Smooth muscle cell (in vitro differentiated cells): ENCODE results near the gene NKD2. TPM values are rescaled to one million over a fixed set of nuclear protein-coding genes. Genes with fewer than 3 reads are reported as not detected.
A peak's percentile ranks its signal among the peaks of the same experiment; 100 is the strongest.

ENCODE experiments used
- DNase-seq: peaks from one replicate; lab custom pipeline; 2025; ENCODE audit not compliant: unreplicated experiment; lab: John Stamatoyannopoulos, UW
- H2AFZ ChIP-seq: fragments of 200-600 bp; sonication (generic); 2 replicates; pipeline ENCODE4 v1.6.0; 2016; ENCODE audit warnings: antibody characterized with exemption, low read depth, mild to moderate bottlenecking
- H3F3A ChIP-seq: fragments of 200-600 bp; sonication (generic); 2 replicates; pipeline ENCODE4 v1.6.0; 2017; ENCODE audit warnings: antibody characterized with exemption, low read depth
- H3K27ac ChIP-seq: fragments of 200-600 bp; sonication (generic); 2 replicates; pipeline ENCODE4 v1.5.1; 2016; ENCODE audit warnings: low read depth, mild to moderate bottlenecking
- H3K27me3 ChIP-seq: fragments of 200-600 bp; sonication (generic); 2 replicates; pipeline ENCODE4 v1.6.1; 2016; ENCODE audit warnings: low read depth, mild to moderate bottlenecking
- H3K36me3 ChIP-seq: fragments of 200-600 bp; sonication (generic); 2 replicates; pipeline ENCODE4 v1.5.1; 2016; ENCODE audit warnings: low read depth
- H3K4me1 ChIP-seq: fragments of 200-600 bp; sonication (generic); 2 replicates; pipeline ENCODE4 v1.5.1; 2016; ENCODE audit warnings: low read depth
- H3K4me2 ChIP-seq: fragments of 200-600 bp; sonication (generic); 2 replicates; pipeline ENCODE4 v1.6.0; 2016; ENCODE audit warnings: mild to moderate bottlenecking
- H3K4me3 ChIP-seq: fragments of 200-600 bp; sonication (generic); 2 replicates; pipeline ENCODE4 v1.5.1; 2016; ENCODE audit warnings: mild to moderate bottlenecking
- H3K79me2 ChIP-seq: fragments of 200-600 bp; sonication (generic); 2 replicates; pipeline ENCODE4 v1.6.0; 2016; ENCODE audit warnings: low read depth, mild to moderate bottlenecking
- H3K9ac ChIP-seq: fragments of 200-600 bp; sonication (generic); 2 replicates; pipeline ENCODE4 v1.6.0; 2016; ENCODE audit warnings: low read depth
- H3K9me3 ChIP-seq: fragments of 200-600 bp; sonication (generic); replicated peaks from 2 replicates; pipeline ENCODE4 v1.5.1; 2016; ENCODE audit warnings: low read depth
- H4K20me1 ChIP-seq: fragments of 200-600 bp; sonication (generic); 2 replicates; pipeline ENCODE4 v1.6.0; 2016; ENCODE audit warnings: low read depth
- WGBS: methylation state at CpG from one replicate; pipeline ENCODE4 v1.1.7; 2016; ENCODE audit warnings: low lambda C conversion rate; 5-methylcytosine and 5-hydroxymethylcytosine counted together
- polyA plus RNA-seq: library from polyadenylated mRNA; unstranded; fragments of >200 nt; fragmentation: Nextera tagmentation; extraction: Ambion mirVana; gene quantifications from 2 replicates; pipeline ENCODE4 v1.2.1, GENCODE V29; 2016
- total RNA-seq: library from RNA; depleted of rRNA; stranded (reverse); fragments of >200 nt; gene quantifications from 2 replicates; pipeline ENCODE4 v1.2.3, GENCODE V29; 2014
- TF ChIP-seq, protein P1 (sequence below): fragments of 200-600 bp; sonication (generic); IDR thresholded peaks from 2 replicates; pipeline ENCODE4 v1.5.1; 2017; ENCODE audit warnings: borderline replicate concordance, mild to moderate bottlenecking, antibody characterized with exemption; ENCODE audit not compliant: insufficient read depth, poor library complexity, severe bottlenecking

The NKD2 gene
- total and polyA plus RNA-seq, 2 experiments from 2014 or later: 32.5 to 122 TPM

DNA sequence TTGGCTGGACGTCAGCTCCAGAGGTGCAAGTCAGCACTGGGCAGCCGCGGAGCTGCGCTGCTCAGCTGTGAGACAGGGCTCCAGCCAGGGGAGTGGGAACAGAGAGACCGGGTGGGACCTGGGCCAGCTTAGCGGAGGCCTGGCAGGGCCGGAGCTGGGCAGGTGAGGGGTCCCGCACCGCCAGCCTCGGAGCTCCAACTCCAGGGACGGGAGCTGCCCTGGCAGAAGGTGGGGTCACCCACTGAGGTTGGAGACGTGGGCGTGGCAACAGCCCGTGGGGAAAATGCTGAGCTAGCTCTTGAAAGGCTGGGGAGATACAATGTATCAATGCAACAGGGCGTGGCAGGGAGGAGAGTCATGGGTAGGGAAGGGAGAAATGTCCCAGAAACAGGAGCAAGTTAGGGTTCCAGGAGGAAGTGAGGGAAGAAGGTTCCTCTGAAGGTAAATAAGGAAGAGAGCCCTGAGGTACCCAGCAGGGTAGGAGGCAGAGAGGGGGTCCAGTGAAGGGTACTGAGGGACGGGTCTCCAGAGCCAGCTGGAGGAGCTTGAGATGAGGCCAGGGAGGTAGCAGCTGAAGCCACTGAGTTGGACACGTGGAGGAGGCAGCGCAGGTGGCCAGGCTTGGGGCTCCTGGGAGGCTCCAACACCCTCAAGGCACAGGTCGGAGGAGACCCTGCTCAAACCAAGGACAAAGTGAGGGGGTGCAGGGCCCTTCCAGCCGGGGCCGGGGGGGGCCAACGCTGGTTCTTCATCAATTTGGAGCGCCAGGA, 736 bp upstream of the NKD2 start:
- no peak overlapping the region for H3K9ac ChIP-seq
- no peaks in the 10 kb centered on the region for H3K36me3 ChIP-seq
- peaks cover 5% of the 10 kb centered on the region for H3K27me3 ChIP-seq
- no peaks in the 10 kb centered on the region for H3K9me3 ChIP-seq
- H2AFZ ChIP-seq: no peak overlapping the region
- peaks cover 4% of the 10 kb centered on the region for H3K4me1 ChIP-seq
- H3K4me3 ChIP-seq: no peak overlapping the region
- TF ChIP-seq, protein P1, sequence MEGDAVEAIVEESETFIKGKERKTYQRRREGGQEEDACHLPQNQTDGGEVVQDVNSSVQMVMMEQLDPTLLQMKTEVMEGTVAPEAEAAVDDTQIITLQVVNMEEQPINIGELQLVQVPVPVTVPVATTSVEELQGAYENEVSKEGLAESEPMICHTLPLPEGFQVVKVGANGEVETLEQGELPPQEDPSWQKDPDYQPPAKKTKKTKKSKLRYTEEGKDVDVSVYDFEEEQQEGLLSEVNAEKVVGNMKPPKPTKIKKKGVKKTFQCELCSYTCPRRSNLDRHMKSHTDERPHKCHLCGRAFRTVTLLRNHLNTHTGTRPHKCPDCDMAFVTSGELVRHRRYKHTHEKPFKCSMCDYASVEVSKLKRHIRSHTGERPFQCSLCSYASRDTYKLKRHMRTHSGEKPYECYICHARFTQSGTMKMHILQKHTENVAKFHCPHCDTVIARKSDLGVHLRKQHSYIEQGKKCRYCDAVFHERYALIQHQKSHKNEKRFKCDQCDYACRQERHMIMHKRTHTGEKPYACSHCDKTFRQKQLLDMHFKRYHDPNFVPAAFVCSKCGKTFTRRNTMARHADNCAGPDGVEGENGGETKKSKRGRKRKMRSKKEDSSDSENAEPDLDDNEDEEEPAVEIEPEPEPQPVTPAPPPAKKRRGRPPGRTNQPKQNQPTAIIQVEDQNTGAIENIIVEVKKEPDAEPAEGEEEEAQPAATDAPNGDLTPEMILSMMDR: no peak
- no peak overlapping the region for H3K27ac ChIP-seq
- peaks cover 30% of the 10 kb centered on the region for H3K79me2 ChIP-seq
- peaks cover 34% of the 10 kb centered on the region for H4K20me1 ChIP-seq
- DNase-seq: no peak
- H3F3A ChIP-seq: no peaks in the 10 kb centered on the region
- WGBS: 81% methylated on average over 22 of the region's 23 CpGs
- peak overlapping the region; percentile 96 for H3K4me2 ChIP-seq

DNA sequence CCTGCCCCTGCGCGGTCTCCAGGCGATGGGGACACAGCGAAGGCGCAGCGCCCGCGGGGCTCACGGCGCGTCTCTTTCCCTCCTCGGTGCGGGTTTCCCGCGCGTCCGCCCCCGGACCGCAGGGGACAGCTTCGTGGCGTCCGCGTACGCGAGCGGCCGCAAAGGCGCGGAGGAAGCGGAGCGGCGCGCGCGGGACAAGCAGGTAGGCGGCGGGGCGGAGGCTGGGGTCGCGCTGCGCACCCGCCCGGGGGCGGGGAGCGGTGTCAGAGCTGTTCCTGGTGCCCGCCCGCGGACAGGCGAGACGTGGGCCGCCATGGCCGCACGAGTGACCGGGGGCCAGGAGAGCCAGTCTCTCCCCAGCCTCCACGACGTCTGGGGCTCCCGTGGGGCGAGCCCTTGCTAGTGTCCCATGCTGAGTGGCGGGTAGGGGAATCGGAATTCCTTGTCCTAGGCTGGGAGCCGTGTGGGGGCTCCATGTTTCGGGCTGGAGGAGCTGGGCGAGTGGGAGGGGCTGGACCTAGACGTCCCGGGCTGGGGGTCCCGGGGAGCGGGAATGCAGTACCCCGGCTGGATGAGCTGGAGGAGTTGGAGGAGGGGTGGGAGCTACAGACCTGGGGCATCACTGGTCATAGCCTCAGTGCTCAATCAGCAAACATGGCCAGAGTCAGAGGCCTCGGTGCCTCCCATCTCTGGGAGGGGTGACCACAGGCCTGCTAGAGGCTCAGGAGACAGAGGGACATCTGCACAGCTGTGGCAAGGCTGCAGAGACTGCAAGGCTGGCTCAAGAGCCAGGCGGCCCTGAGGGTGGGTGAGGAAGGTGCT, 968 bp downstream of the NKD2 start:
- Histone ChIP-seq H2AFZ (no peak overlapping the region), H3K4me1 (peaks cover 4% of the 10 kb centered on the region), H3F3A (no peaks in the 10 kb centered on the region), H3K79me2 (peaks cover 33% of the 10 kb centered on the region), H3K4me3 (peak overlapping the region; percentile 62), H3K36me3 (no peaks in the 10 kb centered on the region), H3K27ac (no peak overlapping the region), H3K9ac (no peak overlapping the region), H3K9me3 (no peaks in the 10 kb centered on the region), H3K27me3 (peaks cover 5% of the 10 kb centered on the region), H3K4me2 (peak overlapping the region; percentile 96), H4K20me1 (peaks cover 51% of the 10 kb centered on the region)
- 18% methylated on average over 45 of the region's 70 CpGs for WGBS
- DNase-seq: no peak
- TF ChIP-seq, protein P1: no peak

DNA sequence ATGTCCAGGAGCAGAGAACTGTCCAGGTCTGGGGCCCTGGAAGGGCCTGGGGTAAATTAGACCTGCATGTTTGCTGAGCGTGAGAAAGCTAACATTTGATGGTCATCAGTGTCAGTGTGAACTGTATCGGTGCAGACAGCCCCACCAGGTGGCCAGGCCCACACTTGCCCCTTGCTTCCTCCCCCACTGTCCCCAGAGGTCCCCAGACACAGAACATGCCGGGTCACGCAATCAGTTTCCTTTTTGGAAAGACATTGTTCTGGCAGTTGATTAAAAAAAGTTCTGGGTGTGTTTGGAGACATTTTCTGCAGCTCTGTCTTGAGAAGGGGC, 1.5 kb downstream of the NKD2 start:
- no peak overlapping the region for H2AFZ ChIP-seq
- no peaks in the 10 kb centered on the region for H3F3A ChIP-seq
- H3K36me3 ChIP-seq: no peaks in the 10 kb centered on the region
- H3K27me3 ChIP-seq: peaks cover 5% of the 10 kb centered on the region
- no peak overlapping the region for H3K9ac ChIP-seq
- H3K79me2 ChIP-seq: peaks cover 33% of the 10 kb centered on the region
- H3K4me1 ChIP-seq: peaks cover 4% of the 10 kb centered on the region
- no peak for DNase-seq
- H3K27ac ChIP-seq: no peak overlapping the region
- H3K4me3 ChIP-seq: peak overlapping the region; percentile 62
- H4K20me1 ChIP-seq: peaks cover 57% of the 10 kb centered on the region
- 85% methylated on average over 4 of the region's 4 CpGs for WGBS
- H3K4me2 ChIP-seq: peak overlapping the region; percentile 96
- TF ChIP-seq, protein P1: peak; percentile 13
- H3K9me3 ChIP-seq: no peaks in the 10 kb centered on the region
